ENCODE results near the gene ST3GAL3. TPM values are rescaled to one million over a fixed set of nuclear protein-coding genes. Genes with fewer than 3 reads are reported as not detected.

Gene ST3GAL3
- polyA plus RNA-seq, 1 of the 3 experiments (the other 2 are of a cell fraction): 20.6 TPM

- no peak for TF ChIP-seq PBX3 (IDR thresholded peaks at IDR 0.05)
Observed at GRCh38 chr1:43954036-43954435, 246.7 kb downstream of the ST3GAL3 start (continued).

GRCh38 chr1:43956234-43956633, 248.9 kb downstream of the ST3GAL3 start:
- H3F3A ChIP-seq (replicated peaks; ENCODE audit: insufficient read depth): no peaks in the 10 kb centered on the region
- H4K20me1 ChIP-seq (ENCODE audit: insufficient read depth): peaks cover 6% of the 10 kb centered on the region; the same call in 1 of the 2 replicates
- no peaks in the 10 kb centered on the region; the same call in 1 of the 2 replicates for H3K79me2 ChIP-seq (ENCODE audit: insufficient read depth)
- H3K9me2 ChIP-seq: no peaks in the 10 kb centered on the region
- no peak overlapping the region for H3K4me3 ChIP-seq (ENCODE audit: low read depth in 2 of 2, low read length in 1 of 2)
- ChIA-PET CTCF (interaction anchor here (1.3 to 2.2 kb wide), 3 partner anchors 9 to 193 kb away, joined by 4 to 8 read pairs (median 4); partner anchors contain the start of gene IPO13), POLR2A (no interaction called here)
- H3K27me3 ChIP-seq (ENCODE audit: insufficient read depth): no peaks in the 10 kb centered on the region
- TF ChIP-seq NFIC (IDR thresholded peaks at IDR 0.05; ENCODE audit: borderline replicate concordance): no peak
- TF ChIP-seq MEF2A (IDR thresholded peaks at IDR 0.05; ENCODE audit: borderline replicate concordance, low read depth): no peak
- TF ChIP-seq CHD2 (IDR thresholded peaks at IDR 0.05; ENCODE audit: low read length, partially characterized antibody): no peak
- TF ChIP-seq YY1 (IDR thresholded peaks at IDR 0.05; ENCODE audit: low read depth): no peak
- TF ChIP-seq POLR2AphosphoS5 (IDR thresholded peaks at IDR 0.05; ENCODE audit: low read depth, low read length): no peak
- no peak for TF ChIP-seq JUND (IDR thresholded peaks at IDR 0.05)
- TF ChIP-seq REST (IDR thresholded peaks at IDR 0.05; ENCODE audit: low read depth, low read length): no peak
- no peak for TF ChIP-seq RAD21 (IDR thresholded peaks at IDR 0.05; ENCODE audit: low read length)
- TF ChIP-seq FOSL2 (IDR thresholded peaks at IDR 0.05; ENCODE audit: borderline replicate concordance, low read depth): no peak
- no peak for TF ChIP-seq USF1 (IDR thresholded peaks at IDR 0.05; ENCODE audit: borderline replicate concordance, low read depth)
- TF ChIP-seq SMC3 (IDR thresholded peaks at IDR 0.05; ENCODE audit: low read depth, low read length): no peak
- TF ChIP-seq RCOR1 (IDR thresholded peaks at IDR 0.05; ENCODE audit: low read length): no peak
- no peak for TF ChIP-seq GABPA (IDR thresholded peaks at IDR 0.05; ENCODE audit: low read depth)
- no peak for TF ChIP-seq TCF12 (IDR thresholded peaks at IDR 0.05)
- TF ChIP-seq MXI1 (IDR thresholded peaks at IDR 0.05; ENCODE audit: low read depth, low read length): no peak
- no peak for TF ChIP-seq RFX5 (IDR thresholded peaks at IDR 0.05; ENCODE audit: low read length)
- TF ChIP-seq CTCF (IDR thresholded peaks at IDR 0.05): no peak
- no peak overlapping the region for H3K9ac ChIP-seq
- peaks cover 0 to 5% of the 10 kb centered on the region in 2 experiments; a peak in 1 of 4 replicates for H3K4me1 ChIP-seq (ENCODE audit: control insufficient read depth in 1 of 2, insufficient read depth in 2 of 2, low read depth in 1 of 2, low read length in 1 of 2)
- H3K36me3 ChIP-seq (replicated peaks in 1 of 2; ENCODE audit: control insufficient read depth in 1 of 2, insufficient read depth in 2 of 2, low read length in 1 of 2): peaks cover 3 to 50% of the 10 kb centered on the region in 2 experiments
- no peak overlapping the region for H3K4me2 ChIP-seq
- no peak overlapping the region for H2AFZ ChIP-seq (ENCODE audit: low read depth)
- H3K27ac ChIP-seq (ENCODE audit: low read depth in 2 of 2, low read length in 1 of 2): no peak overlapping the region
- no peak for DNase-seq
- no peaks in the 10 kb centered on the region for H3K9me3 ChIP-seq
- WGBS (ENCODE audit: low lambda C conversion rate): 97% methylated on average over 4 of the region's 8 CpGs

All from SK-N-SH (cell line).